OCI-LY1 (cell line): ENCODE measurements around the gene THEMIS2.

ENCODE experiments used
- H2AFZ ChIP-seq: fragments of 200-600 bp; sonication (generic), shearing (Covaris generic); 2 replicates; pipeline ENCODE4 v1.6.0; 2014; ENCODE audit warnings: antibody characterized with exemption, mild to moderate bottlenecking, low read length
- H3F3A ChIP-seq: fragments of 200-600 bp; sonication (generic), shearing (Covaris generic); 2 replicates; pipeline ENCODE4 v1.6.0; 2014; ENCODE audit warnings: mild to moderate bottlenecking, antibody characterized with exemption, low read length, moderate library complexity; ENCODE audit not compliant: insufficient read depth
- H3K27ac ChIP-seq: fragments of 200-600 bp; sonication (generic); 2 replicates; pipeline ENCODE4 v1.5.1; 2014; ENCODE audit warnings: low read length, mixed run types, mild to moderate bottlenecking, low read depth; ENCODE audit not compliant: poor library complexity, severe bottlenecking
- H3K27me3 ChIP-seq: fragments of 200-600 bp; sonication (generic); 2 replicates; pipeline ENCODE4 v1.6.0; 2014; ENCODE audit warnings: antibody characterized with exemption, mild to moderate bottlenecking, low read length, moderate library complexity; ENCODE audit not compliant: insufficient read depth
- H3K36me3 ChIP-seq: fragments of 200-600 bp; sonication (generic); 2 replicates; pipeline ENCODE4 v1.6.1; 2014; ENCODE audit warnings: mild to moderate bottlenecking, antibody characterized with exemption, low read length, moderate library complexity, mixed read lengths; ENCODE audit not compliant: insufficient read depth
- H3K4me1 ChIP-seq: fragments of 200-600 bp; sonication (generic); 2 replicates; pipeline ENCODE4 v1.5.1; 2014; ENCODE audit warnings: mild to moderate bottlenecking, low read length, moderate library complexity; ENCODE audit not compliant: insufficient read depth, severe bottlenecking
- H3K4me2 ChIP-seq: fragments of 200-600 bp; sonication (generic), shearing (Covaris generic); 2 replicates; pipeline ENCODE4 v1.6.1; 2014; ENCODE audit warnings: low read length
- H3K4me3 ChIP-seq: fragments of 200-600 bp; sonication (generic); 2 replicates; pipeline ENCODE4 v1.5.1; 2014; ENCODE audit warnings: low read length, low read depth, mild to moderate bottlenecking, mixed read lengths; ENCODE audit not compliant: poor library complexity, severe bottlenecking
- H3K79me2 ChIP-seq: fragments of 200-600 bp; shearing (Covaris generic); 2 replicates; pipeline ENCODE4 v1.6.1; 2016; ENCODE audit warnings: mixed run types, low read length, mixed read lengths; ENCODE audit not compliant: insufficient read depth
- H3K9ac ChIP-seq: fragments of 200-600 bp; sonication (generic), shearing (Covaris generic); 2 replicates; pipeline ENCODE4 v1.6.1; 2014; ENCODE audit warnings: mild to moderate bottlenecking, low read length, mixed read lengths
- H3K9me2 ChIP-seq: fragments of 200-600 bp; sonication (generic), shearing (Covaris generic); 2 replicates; pipeline ENCODE4 v1.6.1; 2014; ENCODE audit warnings: low read depth, mild to moderate bottlenecking, low read length, mixed read lengths
- H3K9me3 ChIP-seq: fragments of 200-600 bp; shearing (Covaris generic); 2 replicates; pipeline ENCODE4 v1.6.1; 2014; ENCODE audit warnings: low read length, mixed read lengths
- H4K20me1 ChIP-seq: fragments of 200-600 bp; sonication (generic), shearing (Covaris generic); 2 replicates; pipeline ENCODE4 v1.6.0; 2016; ENCODE audit warnings: mild to moderate bottlenecking, low read length; ENCODE audit not compliant: insufficient read depth
- EZH2 ChIP-seq: fragments of 200-600 bp; sonication (generic), shearing (Covaris generic); IDR thresholded peaks from 2 replicates; pipeline ENCODE4 v1.8.0; 2017; ENCODE audit warnings: borderline replicate concordance, mixed run types, mild to moderate bottlenecking, antibody characterized with exemption, low read length, moderate library complexity, mixed read lengths
- TF ChIP-seq, protein P1 (sequence below): fragments of 200-600 bp; sonication (generic), shearing (Covaris generic); IDR thresholded peaks from 2 replicates; pipeline ENCODE4 v1.5.1; 2017; ENCODE audit warnings: mild to moderate bottlenecking, antibody characterized with exemption, low read length, moderate library complexity, mixed read lengths

The THEMIS2 gene

DNA sequence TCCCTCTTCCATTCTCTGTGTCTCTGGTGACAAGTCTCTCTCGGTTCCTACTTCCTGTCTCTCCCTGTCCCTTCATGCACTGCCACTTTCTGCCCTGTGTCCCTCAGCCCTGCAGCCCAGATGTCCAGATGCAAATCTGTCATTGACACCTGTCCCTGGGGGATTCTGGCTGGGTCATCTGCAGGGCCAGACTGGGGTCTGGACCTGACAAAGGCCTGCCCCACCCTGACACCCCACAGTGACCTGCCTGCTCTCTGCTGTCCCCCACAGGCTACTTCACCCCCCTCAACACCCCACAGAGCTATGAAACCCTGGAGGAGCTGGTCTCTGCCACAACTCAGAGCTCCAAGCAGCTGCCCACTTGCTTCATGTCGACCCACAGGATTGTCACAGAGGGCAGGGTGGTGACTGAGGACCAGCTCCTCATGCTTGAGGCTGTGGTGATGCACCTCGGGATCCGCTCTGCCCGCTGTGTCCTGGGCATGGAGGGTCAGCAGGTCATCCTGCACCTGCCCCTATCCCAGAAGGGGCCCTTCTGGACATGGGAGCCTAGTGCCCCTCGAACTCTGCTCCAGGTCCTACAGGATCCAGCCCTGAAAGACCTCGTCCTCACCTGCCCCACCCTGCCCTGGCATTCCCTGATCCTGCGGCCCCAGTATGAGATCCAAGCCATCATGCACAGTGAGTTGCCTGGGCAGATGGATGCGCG is 7.2 kb downstream of the THEMIS2 start:
- Histone ChIP-seq H3K27ac (no peak overlapping the region), H3K27me3 (no peaks in the 10 kb centered on the region), H3K9ac (no peak overlapping the region), H2AFZ (no peak overlapping the region), H3K4me2 (no peak overlapping the region), H3F3A (no peaks in the 10 kb centered on the region), H3K9me3 (no peaks in the 10 kb centered on the region), H3K4me1 (peaks cover 49% of the 10 kb centered on the region), H3K36me3 (peaks cover 32% of the 10 kb centered on the region; the same call in 1 of the 2 replicates), H4K20me1 (no peaks in the 10 kb centered on the region), H3K4me3 (no peak overlapping the region), H3K9me2 (no peaks in the 10 kb centered on the region), H3K79me2 (no peaks in the 10 kb centered on the region)
- no peak for TF ChIP-seq EZH2
- TF ChIP-seq, protein P1, sequence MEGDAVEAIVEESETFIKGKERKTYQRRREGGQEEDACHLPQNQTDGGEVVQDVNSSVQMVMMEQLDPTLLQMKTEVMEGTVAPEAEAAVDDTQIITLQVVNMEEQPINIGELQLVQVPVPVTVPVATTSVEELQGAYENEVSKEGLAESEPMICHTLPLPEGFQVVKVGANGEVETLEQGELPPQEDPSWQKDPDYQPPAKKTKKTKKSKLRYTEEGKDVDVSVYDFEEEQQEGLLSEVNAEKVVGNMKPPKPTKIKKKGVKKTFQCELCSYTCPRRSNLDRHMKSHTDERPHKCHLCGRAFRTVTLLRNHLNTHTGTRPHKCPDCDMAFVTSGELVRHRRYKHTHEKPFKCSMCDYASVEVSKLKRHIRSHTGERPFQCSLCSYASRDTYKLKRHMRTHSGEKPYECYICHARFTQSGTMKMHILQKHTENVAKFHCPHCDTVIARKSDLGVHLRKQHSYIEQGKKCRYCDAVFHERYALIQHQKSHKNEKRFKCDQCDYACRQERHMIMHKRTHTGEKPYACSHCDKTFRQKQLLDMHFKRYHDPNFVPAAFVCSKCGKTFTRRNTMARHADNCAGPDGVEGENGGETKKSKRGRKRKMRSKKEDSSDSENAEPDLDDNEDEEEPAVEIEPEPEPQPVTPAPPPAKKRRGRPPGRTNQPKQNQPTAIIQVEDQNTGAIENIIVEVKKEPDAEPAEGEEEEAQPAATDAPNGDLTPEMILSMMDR = no peak

GRCh38 chr1:27882543-27882903 is 10.2 kb downstream of the THEMIS2 start:
- H3K27me3 ChIP-seq = no peaks in the 10 kb centered on the region
- no peak overlapping the region for H3K9ac ChIP-seq
- H3F3A ChIP-seq = no peaks in the 10 kb centered on the region
- H3K79me2 ChIP-seq = no peaks in the 10 kb centered on the region
- H3K9me3 ChIP-seq = no peaks in the 10 kb centered on the region
- no peak overlapping the region for H2AFZ ChIP-seq
- no peak overlapping the region for H3K4me3 ChIP-seq
- H4K20me1 ChIP-seq = no peaks in the 10 kb centered on the region
- no peak overlapping the region for H3K4me2 ChIP-seq
- TF ChIP-seq EZH2 = no peak
- TF ChIP-seq, protein P1 = no peak
- H3K27ac ChIP-seq = no peak overlapping the region
- H3K4me1 ChIP-seq = peaks cover 45% of the 10 kb centered on the region
- H3K9me2 ChIP-seq = no peaks in the 10 kb centered on the region
- H3K36me3 ChIP-seq = peaks cover 46% of the 10 kb centered on the region

- H3K9me2 ChIP-seq = no peaks in the 10 kb centered on the region
- peak overlapping the region; percentile 6 for H3K4me3 ChIP-seq
- peaks cover 46% of the 10 kb centered on the region for H3K36me3 ChIP-seq
- no peak overlapping the region for H2AFZ ChIP-seq
- H3K27me3 ChIP-seq = no peaks in the 10 kb centered on the region
- no peak for TF ChIP-seq EZH2
- TF ChIP-seq, protein P1 = no peak
- peak overlapping the region; percentile 42; the same call in 1 of the 2 replicates for H3K4me2 ChIP-seq
- no peaks in the 10 kb centered on the region for H3K79me2 ChIP-seq
- H3F3A ChIP-seq = no peaks in the 10 kb centered on the region
- H3K27ac ChIP-seq = peak overlapping the region; percentile 89
- H3K4me1 ChIP-seq = peaks cover 47% of the 10 kb centered on the region
- H3K9ac ChIP-seq = peak overlapping the region; percentile 43; the same call in 1 of the 2 replicates
- no peaks in the 10 kb centered on the region for H3K9me3 ChIP-seq
- no peaks in the 10 kb centered on the region for H4K20me1 ChIP-seq
These were observed 11.2 kb downstream of the THEMIS2 start for GRCh38 chr1:27883536-27883935.
